Omental fat pad (tissue), 4 donors: ENCODE measurements around the gene LRP1. TPM values are rescaled to one million over a fixed set of nuclear protein-coding genes. Genes with fewer than 3 reads are reported as not detected.

Experiments
- ATAC-seq: fragments of 150-250 bp; one replicate; pipeline ENCODE4 v1.9.1; 2016; ENCODE audit warnings: mild to moderate bottlenecking, moderate library complexity; ENCODE audit not compliant: low FRiP score
- DNase-seq: peaks from one replicate; pipeline ENCODE4 v3.0.0-alpha.2; 2019; ENCODE audit warnings: low spot score
- CTCF ChIP-seq, 3 donors: fragments of 450-650 bp; IDR thresholded peaks; one replicate each; pipeline ENCODE4 v1.5.1; 2016 to 2017; ENCODE audit warnings: antibody characterized with exemption in 3 of 3, mild to moderate bottlenecking in 3 of 3, moderate library complexity in 2 of 3
- total RNA-seq, 4 donors: library from RNA; depleted of rRNA; stranded (reverse); fragments of >200 nt; gene quantifications; one replicate each; pipeline ENCODE4 v1.1.0, GENCODE V29; 2016

Gene LRP1
- total RNA-seq, 4 donors from 2014 or later: 312 to 592 (median 571) TPM

DNA sequence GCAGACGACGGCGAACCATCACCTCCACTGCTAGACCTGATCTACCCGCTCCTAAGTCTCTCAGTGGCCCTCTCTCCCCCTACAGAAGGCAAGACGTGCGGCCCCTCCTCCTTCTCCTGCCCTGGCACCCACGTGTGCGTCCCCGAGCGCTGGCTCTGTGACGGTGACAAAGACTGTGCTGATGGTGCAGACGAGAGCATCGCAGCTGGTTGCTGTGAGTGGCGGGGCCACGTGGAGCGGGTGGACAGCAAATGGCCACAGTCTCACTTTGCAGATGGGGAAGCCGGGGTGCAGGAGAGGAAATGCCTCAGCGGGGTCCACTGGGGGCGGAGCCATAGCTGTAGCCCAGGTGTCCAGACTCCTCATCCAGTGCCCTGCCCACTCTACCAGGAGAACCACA is 66.9 kb downstream of the LRP1 start:
- DNase-seq: no peak
- TF ChIP-seq CTCF (IDR thresholded peaks at IDR 0.05): no peak
- ATAC-seq: no peak

GRCh38 chr12:57195611-57196371 is 67.5 kb downstream of the LRP1 start:
- TF ChIP-seq CTCF (IDR thresholded peaks at IDR 0.05): no peak
- ATAC-seq (no peak), DNase-seq (no peak)

- DNase-seq: no peak
- TF ChIP-seq CTCF (IDR thresholded peaks at IDR 0.05): no peak
- ATAC-seq: no peak
These were observed 68.2 kb downstream of the LRP1 start for GRCh38 chr12:57196439-57196838.

- DNase-seq (no peak), ATAC-seq (no peak)
- TF ChIP-seq CTCF (IDR thresholded peaks at IDR 0.05): no peak
These were observed 68.7 kb downstream of the LRP1 start for GRCh38 chr12:57196956-57197355.

DNA sequence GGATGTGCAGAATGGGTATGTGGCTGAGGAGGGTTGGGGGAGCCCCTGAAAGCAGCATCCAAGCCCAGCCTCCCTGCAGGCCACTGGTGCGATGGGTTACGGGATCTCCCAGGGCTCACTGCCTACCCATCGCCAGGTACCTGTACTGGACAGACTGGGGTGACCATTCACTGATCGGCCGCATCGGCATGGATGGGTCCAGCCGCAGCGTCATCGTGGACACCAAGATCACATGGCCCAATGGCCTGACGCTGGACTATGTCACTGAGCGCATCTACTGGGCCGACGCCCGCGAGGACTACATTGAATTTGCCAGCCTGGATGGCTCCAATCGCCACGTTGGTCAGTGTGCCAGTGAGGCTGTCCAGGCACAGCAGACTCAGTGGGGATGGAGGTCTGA is 70.0 kb downstream of the LRP1 start:
- no peak for TF ChIP-seq CTCF (IDR thresholded peaks at IDR 0.05)
- DNase-seq (no peak), ATAC-seq (no peak)

- TF ChIP-seq CTCF (IDR thresholded peaks at IDR 0.05): no peak
- ATAC-seq: no peak
- no peak for DNase-seq
These were observed 70.9 kb downstream of the LRP1 start for GRCh38 chr12:57199191-57199590.

DNA sequence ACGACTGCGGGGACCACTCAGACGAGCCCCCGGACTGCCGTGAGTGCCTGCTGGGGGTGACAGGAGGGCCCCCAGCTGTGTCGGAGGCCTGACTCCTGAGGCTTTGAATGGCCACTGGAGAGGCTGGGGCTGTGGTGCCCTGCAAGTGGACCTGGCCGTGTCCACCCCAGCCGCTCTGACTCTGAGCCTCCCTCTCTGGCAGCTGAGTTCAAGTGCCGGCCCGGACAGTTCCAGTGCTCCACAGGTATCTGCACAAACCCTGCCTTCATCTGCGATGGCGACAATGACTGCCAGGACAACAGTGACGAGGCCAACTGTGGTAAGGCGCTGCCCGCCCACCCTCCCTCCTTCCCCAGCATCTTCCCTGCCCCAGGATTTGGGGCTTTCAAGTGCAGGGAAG is 72.2 kb downstream of the LRP1 start:
- TF ChIP-seq CTCF (IDR thresholded peaks at IDR 0.05): no peak
- no peak for ATAC-seq
- DNase-seq: no peak
